ENCODE data around the gene GRID1.

DNA sequence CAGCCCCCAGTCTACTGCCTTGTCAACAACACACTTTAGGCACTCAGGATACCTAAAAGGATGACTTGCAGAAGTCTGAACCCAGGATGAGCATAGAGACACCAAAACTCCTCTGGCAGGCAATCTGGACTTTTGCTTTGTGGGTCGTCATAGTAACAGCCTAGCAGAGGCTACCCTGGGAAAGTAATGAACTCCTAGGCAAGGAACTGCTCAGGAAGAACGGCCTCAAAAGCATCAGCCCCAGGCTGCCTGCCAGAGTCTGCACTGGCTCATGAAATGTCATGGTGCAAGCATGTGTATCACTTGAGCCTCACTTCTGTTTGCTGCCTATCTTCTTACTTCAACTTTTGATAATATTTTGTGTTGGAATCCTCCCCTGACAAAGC is 715.1 kb downstream of the GRID1 start:
- TF ChIP-seq, protein P1, sequence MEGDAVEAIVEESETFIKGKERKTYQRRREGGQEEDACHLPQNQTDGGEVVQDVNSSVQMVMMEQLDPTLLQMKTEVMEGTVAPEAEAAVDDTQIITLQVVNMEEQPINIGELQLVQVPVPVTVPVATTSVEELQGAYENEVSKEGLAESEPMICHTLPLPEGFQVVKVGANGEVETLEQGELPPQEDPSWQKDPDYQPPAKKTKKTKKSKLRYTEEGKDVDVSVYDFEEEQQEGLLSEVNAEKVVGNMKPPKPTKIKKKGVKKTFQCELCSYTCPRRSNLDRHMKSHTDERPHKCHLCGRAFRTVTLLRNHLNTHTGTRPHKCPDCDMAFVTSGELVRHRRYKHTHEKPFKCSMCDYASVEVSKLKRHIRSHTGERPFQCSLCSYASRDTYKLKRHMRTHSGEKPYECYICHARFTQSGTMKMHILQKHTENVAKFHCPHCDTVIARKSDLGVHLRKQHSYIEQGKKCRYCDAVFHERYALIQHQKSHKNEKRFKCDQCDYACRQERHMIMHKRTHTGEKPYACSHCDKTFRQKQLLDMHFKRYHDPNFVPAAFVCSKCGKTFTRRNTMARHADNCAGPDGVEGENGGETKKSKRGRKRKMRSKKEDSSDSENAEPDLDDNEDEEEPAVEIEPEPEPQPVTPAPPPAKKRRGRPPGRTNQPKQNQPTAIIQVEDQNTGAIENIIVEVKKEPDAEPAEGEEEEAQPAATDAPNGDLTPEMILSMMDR (IDR thresholded peaks at IDR 0.05) = no peak
- TF ChIP-seq POLR2A (IDR thresholded peaks at IDR 0.05) = no peak
